K562 (cell line): ENCODE measurements around the gene NEMP1. TPM values are rescaled to one million over a fixed set of nuclear protein-coding genes. Genes with fewer than 3 reads are reported as not detected.

ENCODE experiments used
- ATAC-seq: fragments of 200-7000 bp; cut with Tn5 transposase; 3 replicates; pipeline ENCODE4 v1.9.1; 2020; ENCODE audit warnings: moderate library complexity
- BruUV-seq: library from RNA; stranded (reverse); fragments of 400-500 nt; replicated peaks from 2 replicates; lab custom pipeline; 2021; lab: Mats Ljungman, UMichigan
- CTCF ChIA-PET: fragments of 300-600 bp; formaldehyde crosslinking; extraction: SDS; loops from one replicate; lab custom pipeline; 2021; ENCODE audit warnings: low intra/inter-chr PET ratio; lab: Yijun Ruan, JAX
- POLR2A ChIA-PET: fragments of 300-600, 350-650 bp; sonication (Branson Sonifier 250); formaldehyde crosslinking; extraction: SDS; loops from one replicate; lab custom pipeline; 2021; ENCODE audit warnings: antibody characterized with exemption, inconsistent platforms; lab: Yijun Ruan, JAX
- DNase-seq, 4 experiments: peaks; one replicate each; pipeline versions ENCODE4 v3.0.0 to v3.0.0-alpha.2; 2011 to 2018; ENCODE audit warnings: low spot score in 3 of 4, mixed read lengths in 3 of 4; ENCODE audit errors: extremely low read depth in 1 of 4
- FAIRE-seq: peaks from 2 replicates; lab custom pipeline; 2011; peaks lifted over from hg19 to GRCh38; lab: Jason Lieb, UNC
- H2AFZ ChIP-seq: 2 replicates; pipeline ENCODE4 v1.6.0; 2011; ENCODE audit warnings: low read depth, low read length, control low read depth, inconsistent platforms
- H3K27ac ChIP-seq: fragments of 200-600 bp; 3 replicates; pipeline ENCODE4 v1.8.0; 2011; ENCODE audit warnings: low read depth, mild to moderate bottlenecking, control low read depth, inconsistent platforms, low read length, moderate library complexity, mixed read lengths; ENCODE audit errors: extremely low read depth
- H3K27me3 ChIP-seq, 2 experiments: fragments of 300-600 bp in 1 of 2; 2 replicates in 1 of 2; 3 replicates in 1 of 2; pipeline versions ENCODE4 v1.6.0 to v1.8.0; 2011; ENCODE audit warnings: inconsistent platforms in 2 of 2, low read length in 2 of 2, mild to moderate bottlenecking in 1 of 2, mixed read lengths in 1 of 2, moderate library complexity in 1 of 2; ENCODE audit not compliant: control insufficient read depth in 2 of 2, insufficient read depth in 2 of 2
- H3K36me3 ChIP-seq: fragments of 300-600 bp; 3 replicates; pipeline ENCODE4 v1.8.0; 2011; ENCODE audit warnings: mild to moderate bottlenecking, low read length, inconsistent platforms; ENCODE audit not compliant: control insufficient read depth, insufficient read depth
- H3K4me1 ChIP-seq, 2 experiments: fragments of 200-600 bp in 1 of 2; replicated peaks in 1 of 2; 2 replicates in 1 of 2; 3 replicates in 1 of 2; pipeline versions ENCODE4 v1.5.1 to v1.8.0; 2011; ENCODE audit warnings: inconsistent platforms in 2 of 2, low read length in 2 of 2, mild to moderate bottlenecking in 1 of 2, mixed read lengths in 1 of 2, moderate library complexity in 1 of 2; ENCODE audit not compliant: control insufficient read depth in 2 of 2, insufficient read depth in 2 of 2
- H3K4me2 ChIP-seq: 2 replicates; pipeline ENCODE4 v1.6.1; 2011; ENCODE audit warnings: low read length, control low read depth, inconsistent platforms, mixed read lengths; ENCODE audit not compliant: insufficient read depth
- H3K4me3 ChIP-seq: fragments of 200-600 bp; sonication (generic), shearing (Covaris generic); 2 replicates; pipeline ENCODE4 v1.5.1; 2016; ENCODE audit warnings: control low read depth, inconsistent platforms
- H3K79me2 ChIP-seq: fragments of 200-600 bp; 3 replicates; pipeline ENCODE4 v1.8.0; 2011; ENCODE audit warnings: low read length, inconsistent platforms; ENCODE audit not compliant: control insufficient read depth, insufficient read depth
- H3K9ac ChIP-seq, 2 experiments: 2 replicates each; pipeline versions ENCODE4 v1.6.0 to v1.6.1; 2011; ENCODE audit warnings: low read depth in 2 of 2, low read length in 2 of 2, control low read depth in 1 of 2, inconsistent platforms in 1 of 2, mild to moderate bottlenecking in 1 of 2, mixed read lengths in 1 of 2; ENCODE audit not compliant: insufficient read depth in 1 of 2
- H3K9me1 ChIP-seq: one replicate; pipeline ENCODE4 v1.6.0; 2011; ENCODE audit warnings: inconsistent platforms, mild to moderate bottlenecking, low read length, moderate library complexity; ENCODE audit not compliant: control insufficient read depth, insufficient read depth
- H3K9me3 ChIP-seq: replicated peaks from 2 replicates; pipeline ENCODE4 v1.5.1; 2011; ENCODE audit warnings: low read depth, low read length, inconsistent platforms; ENCODE audit not compliant: control insufficient read depth, insufficient read depth
- H4K20me1 ChIP-seq: replicated peaks from 2 replicates; pipeline ENCODE4 v1.6.1; 2011; ENCODE audit warnings: low read length, inconsistent platforms, mixed read lengths; ENCODE audit not compliant: control insufficient read depth, insufficient read depth
- CREM ChIP-seq: IDR thresholded peaks from 2 replicates; pipeline ENCODE4 v1.6.1; 2014; ENCODE audit warnings: antibody characterized with exemption, low read depth
- FOXK2 ChIP-seq, 2 experiments: fragments of 450-650 bp; IDR thresholded peaks in 1 of 2; conservative IDR thresholded peaks in 1 of 2; 2 replicates each; pipeline ENCODE4 v1.6.1; 2016; ENCODE audit warnings: low read depth in 2 of 2, mild to moderate bottlenecking in 1 of 2
- HMGN3 ChIP-seq: IDR thresholded peaks from 2 replicates; pipeline ENCODE4 v1.6.1; 2011; ENCODE audit warnings: borderline replicate concordance, low read depth, mild to moderate bottlenecking, mixed read lengths, low read length; ENCODE audit not compliant: insufficient read length; ENCODE audit errors: extremely low read depth
- MAFK ChIP-seq: IDR thresholded peaks from 2 replicates; pipeline ENCODE4 v1.6.1; 2011; ENCODE audit warnings: low read length, improper control_type of control experiment
- MEIS2 ChIP-seq: fragments of 450-650 bp; IDR thresholded peaks from 2 replicates; pipeline ENCODE4 v1.6.1; 2014; ENCODE audit warnings: mild to moderate bottlenecking; ENCODE audit not compliant: partially characterized antibody
- PHTF2 ChIP-seq: fragments of 250-450 bp; sonication (Bioruptor Pico); IDR thresholded peaks from 2 replicates; pipeline ENCODE4 v1.5.0; 2021; ENCODE audit warnings: mild to moderate bottlenecking
- PTBP1 ChIP-seq: fragments of 200-400 bp; formaldehyde crosslinking; IDR thresholded peaks from 2 replicates; pipeline ENCODE4 v1.6.1; 2017; ENCODE audit warnings: low read depth, low read length
- RFX1 ChIP-seq: fragments of 450-650 bp; IDR thresholded peaks from 2 replicates; pipeline ENCODE4 v1.6.1; 2016; ENCODE audit warnings: mild to moderate bottlenecking, moderate library complexity
- SRSF9 ChIP-seq: fragments of 200-400 bp; formaldehyde crosslinking; IDR thresholded peaks from 2 replicates; pipeline ENCODE4 v1.6.1; 2017; ENCODE audit warnings: low read depth, low read length, borderline replicate concordance
- TBL1XR1 ChIP-seq, 2 experiments: IDR thresholded peaks; 2 replicates each; pipeline ENCODE4 v1.6.1; 2012; ENCODE audit warnings: improper control_type of control experiment in 2 of 2, low read length in 2 of 2, mild to moderate bottlenecking in 1 of 2
- TCF3 ChIP-seq: sonication (generic); formaldehyde crosslinking; IDR thresholded peaks from 2 replicates; pipeline ENCODE4 v1.4.0; 2020; ENCODE audit warnings: mild to moderate bottlenecking, missing genetic modification reagents
- THRAP3 ChIP-seq: fragments of 450-650 bp; IDR thresholded peaks from 2 replicates; pipeline ENCODE4 v1.6.1; 2016; ENCODE audit warnings: mild to moderate bottlenecking, inconsistent platforms, borderline replicate concordance
- XRCC4 ChIP-seq: IDR thresholded peaks from one replicate; pipeline ENCODE4 v1.6.1; 2011; ENCODE audit not compliant: insufficient read depth, insufficient read length; ENCODE audit errors: extremely low read depth
- ZNF282 ChIP-seq: sonication (generic); formaldehyde crosslinking; IDR thresholded peaks from 2 replicates; pipeline ENCODE4 v1.8.1; 2023; ENCODE audit warnings: missing genetic modification reagents
- WGBS: fragments of 100-300 bp; shearing (Covaris generic); methylation state at CpG from one replicate; pipeline ENCODE4 v1.1.6; 2016; ENCODE audit warnings: low coverage, mixed read lengths; ENCODE audit not compliant: insufficient coverage; ENCODE audit errors: missing lambda C conversion rate; 5-methylcytosine and 5-hydroxymethylcytosine counted together
- in situ Hi-C: fragments of 300-500 bp; cut with MboI; formaldehyde crosslinking; loops from 4 replicates; pipeline ENCODE4 v1.15.0; 2018; ENCODE audit warnings: inconsistent platforms, mixed read lengths
- intact Hi-C: fragments of 100-400 bp; cut with micrococcal nuclease; formaldehyde crosslinking; loops from 2 replicates; pipeline ENCODE4 v1.14.2; 2022
- polyA plus RNA-seq, 8 experiments: library from polyadenylated mRNA; depleted of rRNA in 4 of 8; stranded (reverse) in 5 of 8; unstranded in 3 of 8; fragments of >200 nt; fragmentation: Nextera tagmentation in 2 of 8; fragmentation: Illumina TruSeq in 1 of 8; extraction: Ambion mirVana in 2 of 8; extraction: Trizol in 1 of 8; gene quantifications; 2 replicates each; pipeline versions ENCODE4 v1.2.1 to v1.2.3, GENCODE V29; 2011 to 2014; ENCODE audit warnings: inconsistent platforms in 1 of 8, missing spikeins in 1 of 8
- total RNA-seq, 7 experiments: library from RNA; depleted of rRNA in 6 of 7; stranded (reverse); fragments of >200 nt in 6 of 7; fragmentation: Illumina TruSeq in 2 of 7; extraction: Trizol in 2 of 7; gene quantifications; 2 replicates each; pipeline versions ENCODE4 v1.2.1 to v1.2.3, GENCODE V29; 2011 to 2021; ENCODE audit warnings: low replicate concordance in 1 of 7
- TF ChIP-seq, protein P1 (sequence below): fragments of 250-450 bp; sonication (Bioruptor Pico); IDR thresholded peaks from 2 replicates; pipeline ENCODE4 v1.8.0; 2021; ENCODE audit warnings: borderline replicate concordance, mild to moderate bottlenecking, moderate library complexity; ENCODE audit not compliant: poor library complexity, severe bottlenecking
- TF ChIP-seq, protein P2 (sequence below), 2 experiments: IDR thresholded peaks in 1 of 2; conservative IDR thresholded peaks in 1 of 2; 2 replicates each; pipeline ENCODE4 v1.6.1; 2016; ENCODE audit warnings: low read depth in 2 of 2, mild to moderate bottlenecking in 1 of 2, missing compliant biosample characterization in 1 of 2, missing genetic modification characterization in 1 of 2, moderate library complexity in 1 of 2
- TF ChIP-seq, protein P3 (sequence below), 3 experiments: fragments of 200-800 bp in 1 of 3; sonication (Bioruptor generic) in 1 of 3; sonication (generic) in 1 of 3; formaldehyde crosslinking in 1 of 3; IDR thresholded peaks; 2 replicates each; pipeline versions ENCODE4 v1.6.1 to v1.8.0; 2016 to 2022; ENCODE audit warnings: mild to moderate bottlenecking in 2 of 3, missing compliant biosample characterization in 2 of 3, missing genetic modification characterization in 2 of 3, missing genetic modification reagents in 1 of 3
- TF ChIP-seq, protein P4 (sequence below): sonication (generic); formaldehyde crosslinking; IDR thresholded peaks from 2 replicates; pipeline ENCODE4 v1.9.0; 2022; ENCODE audit warnings: mild to moderate bottlenecking, missing genetic modification reagents

The NEMP1 gene
- total and polyA plus RNA-seq, 9 of the 15 experiments (the other 6 are each of a cell fraction or from before 2014, with no cell fraction given), result 9.5 to 82.2 (median 41.2) TPM

DNA sequence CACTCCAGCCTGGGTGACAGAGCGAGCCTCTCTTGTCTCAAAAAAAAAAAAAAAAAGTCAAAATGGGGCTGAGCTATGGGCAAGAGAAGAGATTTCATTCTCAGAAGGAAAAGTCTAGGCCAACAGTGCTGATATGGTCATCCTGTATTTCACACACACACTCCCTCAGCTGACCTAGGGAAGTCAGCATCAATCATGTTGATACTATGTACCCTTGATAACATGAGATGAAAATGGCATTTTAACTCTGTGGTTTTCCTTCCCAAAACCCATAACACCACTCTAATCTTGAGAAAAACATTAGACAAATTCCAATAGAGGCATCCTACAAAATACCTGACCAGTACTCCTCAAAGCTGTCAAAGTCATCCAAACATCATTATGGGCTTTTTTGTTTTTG, 2.3 kb upstream of the NEMP1 start:
- DNase-seq (no peak), FAIRE-seq (no peak), ATAC-seq (no peak)
- 67% methylated on average over 1 of the region's 1 CpG for WGBS
- Histone ChIP-seq H3K4me1 (peaks cover 18 to 21% of the 10 kb centered on the region in 2 experiments), H4K20me1 (no peaks in the 10 kb centered on the region), H3K9ac (no peak overlapping the region), H3K4me3 (no peak overlapping the region), H3K4me2 (no peak overlapping the region), H2AFZ (no peak overlapping the region), H3K9me1 (no peaks in the 10 kb centered on the region), H3K9me3 (no peaks in the 10 kb centered on the region), H3K27me3 (no peaks in the 10 kb centered on the region), H3K36me3 (peaks cover 7% of the 10 kb centered on the region; the same call in 1 of the 3 replicates), H3K79me2 (peaks cover 26% of the 10 kb centered on the region), H3K27ac (no peak overlapping the region)
- intact Hi-C loops (loop anchor here (10.0 kb wide), 1 partner anchor 446 kb away; the partner anchor contains the start of gene BAZ2A), in situ Hi-C loops (no loop called here)
- POLR2A ChIA-PET, result interaction anchor here (0.7 to 3.6 kb wide), 4 partner anchors 9 to 22 kb away, joined by 3 to 44 read pairs (median 4); partner anchors contain the start of gene NAB2
- CTCF ChIA-PET, result no interaction called here
- BruUV-seq, result no TSS peak
- TF ChIP-seq, protein P1, sequence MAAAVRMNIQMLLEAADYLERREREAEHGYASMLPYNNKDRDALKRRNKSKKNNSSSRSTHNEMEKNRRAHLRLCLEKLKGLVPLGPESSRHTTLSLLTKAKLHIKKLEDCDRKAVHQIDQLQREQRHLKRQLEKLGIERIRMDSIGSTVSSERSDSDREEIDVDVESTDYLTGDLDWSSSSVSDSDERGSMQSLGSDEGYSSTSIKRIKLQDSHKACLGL (CRISPR knock-in tag), result no peak
- TF ChIP-seq CREM (no peak), MAFK (no peak), MEIS2 (peak; percentile 77), HMGN3 (no peak), SRSF9 (no peak), XRCC4 (no peak), PTBP1 (no peak), PHTF2 (CRISPR knock-in tag) (no peak), RFX1 (no peak), THRAP3 (no peak), FOXK2 (conservative IDR thresholded peaks at IDR 0.05 in 1 of 2, IDR thresholded peaks at IDR 0.05 in 1 of 2; ENCODE audit: low read depth in 2 of 2) (no peak), TCF3 (CRISPR knock-in tag) (no peak), ZNF282 (CRISPR knock-in tag) (no peak), TBL1XR1 (IDR thresholded peaks at IDR 0.05; ENCODE audit: low read length in 2 of 2) (no peak)
- TF ChIP-seq, protein P2, sequence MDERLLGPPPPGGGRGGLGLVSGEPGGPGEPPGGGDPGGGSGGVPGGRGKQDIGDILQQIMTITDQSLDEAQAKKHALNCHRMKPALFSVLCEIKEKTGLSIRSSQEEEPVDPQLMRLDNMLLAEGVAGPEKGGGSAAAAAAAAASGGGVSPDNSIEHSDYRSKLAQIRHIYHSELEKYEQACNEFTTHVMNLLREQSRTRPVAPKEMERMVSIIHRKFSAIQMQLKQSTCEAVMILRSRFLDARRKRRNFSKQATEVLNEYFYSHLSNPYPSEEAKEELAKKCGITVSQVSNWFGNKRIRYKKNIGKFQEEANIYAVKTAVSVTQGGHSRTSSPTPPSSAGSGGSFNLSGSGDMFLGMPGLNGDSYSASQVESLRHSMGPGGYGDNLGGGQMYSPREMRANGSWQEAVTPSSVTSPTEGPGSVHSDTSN (CRISPR knock-in tag; IDR thresholded peaks at IDR 0.05; ENCODE audit: low read depth), result no peak
- TF ChIP-seq, protein P2 (tag; conservative IDR thresholded peaks at IDR 0.05; ENCODE audit: low read depth), result peak; percentile 68
- TF ChIP-seq, protein P3, sequence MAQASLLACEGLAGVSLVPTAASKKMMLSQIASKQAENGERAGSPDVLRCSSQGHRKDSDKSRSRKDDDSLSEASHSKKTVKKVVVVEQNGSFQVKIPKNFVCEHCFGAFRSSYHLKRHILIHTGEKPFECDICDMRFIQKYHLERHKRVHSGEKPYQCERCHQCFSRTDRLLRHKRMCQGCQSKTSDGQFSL (CRISPR knock-in tag; IDR thresholded peaks at IDR 0.05), result no peak
- TF ChIP-seq, protein P3 (tag; IDR thresholded peaks at IDR 0.05), result no peak
- TF ChIP-seq, protein P4, sequence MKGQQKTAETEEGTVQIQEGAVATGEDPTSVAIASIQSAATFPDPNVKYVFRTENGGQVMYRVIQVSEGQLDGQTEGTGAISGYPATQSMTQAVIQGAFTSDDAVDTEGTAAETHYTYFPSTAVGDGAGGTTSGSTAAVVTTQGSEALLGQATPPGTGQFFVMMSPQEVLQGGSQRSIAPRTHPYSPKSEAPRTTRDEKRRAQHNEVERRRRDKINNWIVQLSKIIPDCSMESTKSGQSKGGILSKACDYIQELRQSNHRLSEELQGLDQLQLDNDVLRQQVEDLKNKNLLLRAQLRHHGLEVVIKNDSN, result no peak
